Measurements from ENCODE around the gene TM7SF2. TPM values are rescaled to one million over a fixed set of nuclear protein-coding genes. Genes with fewer than 3 reads are reported as not detected.
"Not testable (repeated sequence)": the region's sequence is repeated elsewhere in the genome, so short reads cannot be mapped to it uniquely, and the experiment has no call there.

TM7SF2 gene
- total and polyA plus RNA-seq, 8 donors: 7.6 to 118 (median 41.5) TPM

- peaks cover 25 to 40% (median 36%) of the 10 kb centered on the region in 4 donors for H3K4me1 ChIP-seq
- peaks cover 14 to 15% (median 15%) of the 10 kb centered on the region in 4 donors for H3K36me3 ChIP-seq
- no peak overlapping the region for H3K4me3 ChIP-seq
- peak overlapping the region in 1 of 5 donors; percentile 99 for H3K27ac ChIP-seq
- intact Hi-C loops (cut with DNase I; ENCODE audit: low total_unique reads): no loop called here
- WGBS, 5 donors: 86 to 92% (median 90%) methylated on average over 15 of the region's 15 CpGs
- TF ChIP-seq POLR2A (IDR thresholded peaks at IDR 0.05) (no peak), EP300 (IDR thresholded peaks at IDR 0.05) (no peak), POLR2AphosphoS5 (IDR thresholded peaks at IDR 0.05) (no peak), CTCF (IDR thresholded peaks at IDR 0.05) (no peak)
- no peaks in the 10 kb centered on the region for H3K27me3 ChIP-seq
- DNase-seq: no peak
- no peaks in the 10 kb centered on the region for H3K9me3 ChIP-seq
Observed at GRCh38 chr11:65136515-65137096, 24.9 kb downstream of the TM7SF2 start.

GRCh38 chr11:65141896-65142494, 30.3 kb downstream of the TM7SF2 start:
- intact Hi-C loops (cut with DNase I; ENCODE audit: low total_unique reads): no loop called here

GRCh38 chr11:65147352-65148075, 35.8 kb downstream of the TM7SF2 start:
- H3K4me1 ChIP-seq: peaks cover 9 to 21% (median 10%) of the 10 kb centered on the region in 4 donors
- TF ChIP-seq POLR2AphosphoS5 (IDR thresholded peaks at IDR 0.05) (no peak), POLR2A (IDR thresholded peaks at IDR 0.05) (no peak), EP300 (IDR thresholded peaks at IDR 0.05) (no peak), CTCF (IDR thresholded peaks at IDR 0.05) (no peak)
- intact Hi-C loops (cut with DNase I; ENCODE audit: low total_unique reads): no loop called here
- H3K27ac ChIP-seq: no peak overlapping the region
- no peaks in the 10 kb centered on the region for H3K36me3 ChIP-seq
- peaks cover 0 to 4% (median 1%) of the 10 kb centered on the region in 4 donors for H3K9me3 ChIP-seq
- no peak overlapping the region for H3K4me3 ChIP-seq
- WGBS, 5 donors: 70 to 87% (median 76%) methylated on average over 2 of the region's 2 CpGs
- no peaks in the 10 kb centered on the region for H3K27me3 ChIP-seq
- DNase-seq: no peak

More at GRCh38 chr11:65141896-65142494, 30.3 kb downstream of the TM7SF2 start:
- no peak for TF ChIP-seq POLR2AphosphoS5 (IDR thresholded peaks at IDR 0.05)
- no peak for TF ChIP-seq EP300 (IDR thresholded peaks at IDR 0.05)
- TF ChIP-seq CTCF (IDR thresholded peaks at IDR 0.05): no peak
- no peak for TF ChIP-seq POLR2A (IDR thresholded peaks at IDR 0.05)
- Histone ChIP-seq H3K9me3 (no peaks in the 10 kb centered on the region), H3K4me3 (no peak overlapping the region), H3K27ac (no peak overlapping the region), H3K4me1 (no peaks in the 10 kb centered on the region), H3K36me3 (no peaks in the 10 kb centered on the region), H3K27me3 (no peaks in the 10 kb centered on the region)
- 69 to 82% (median 74%) methylated on average over 7 of the region's 7 CpGs for WGBS, 5 donors
- no peak for DNase-seq

GRCh38 chr11:65148657-65149056, 37.0 kb downstream of the TM7SF2 start:
- Histone ChIP-seq H3K4me1 (peaks cover 9 to 21% (median 10%) of the 10 kb centered on the region in 4 donors), H3K9me3 (peaks cover 0 to 4% (median 1%) of the 10 kb centered on the region in 4 donors), H3K27ac (no peak overlapping the region), H3K27me3 (no peaks in the 10 kb centered on the region), H3K36me3 (no peaks in the 10 kb centered on the region), H3K4me3 (no peak overlapping the region)
- WGBS, 5 donors: 77 to 94% (median 84%) methylated on average over 3 to 5 of the region's 5 CpGs
- TF ChIP-seq POLR2AphosphoS5 (IDR thresholded peaks at IDR 0.05) (no peak), EP300 (IDR thresholded peaks at IDR 0.05) (no peak)
- DNase-seq: no peak
- intact Hi-C loops (cut with DNase I; ENCODE audit: low total_unique reads): no loop called here

- H3K4me3 ChIP-seq; H3K27me3 ChIP-seq; H3K9me3 ChIP-seq; intact Hi-C loops (cut with DNase I; ENCODE audit: low total_unique reads); DNase-seq; H3K36me3 ChIP-seq: not testable (repeated sequence)
- peak overlapping the region in 4 of 5 donors; percentile 32 to 65 (median 58) for H3K27ac ChIP-seq
- H3K4me1 ChIP-seq: peaks cover 9 to 21% (median 10%) of the 10 kb centered on the region in 4 donors
- WGBS, 5 donors: 73 to 93% (median 81%) methylated on average over 10 of the region's 10 CpGs
Observed at GRCh38 chr11:65150131-65150508, 38.4 kb downstream of the TM7SF2 start.
